ENCODE data around the gene PTGR1.

GRCh38 chr9:111514967-111515366 is 84.5 kb downstream of the PTGR1 start:
- no peak for TF ChIP-seq POLR2AphosphoS5 (IDR thresholded peaks at IDR 0.05; ENCODE audit: low read depth, low read length)
- TF ChIP-seq TAF1 (IDR thresholded peaks at IDR 0.05; ENCODE audit: borderline replicate concordance, insufficient read depth, low read length) = no peak
